ENCODE measurements around the gene GNAZ. TPM values are rescaled to one million over a fixed set of nuclear protein-coding genes. Genes with fewer than 3 reads are reported as not detected.

Gene GNAZ
- total RNA-seq, 1 donor from 2014 or later: 1.1 TPM

- Histone ChIP-seq H2AFZ (ENCODE audit: low read depth, low read length) (no peak overlapping the region), H3K4me1 (ENCODE audit: insufficient read depth, low read length) (no peaks in the 10 kb centered on the region), H3K79me2 (ENCODE audit: insufficient read depth, low read length) (no peaks in the 10 kb centered on the region), H3K27me3 (ENCODE audit: insufficient read depth, low read length) (peaks cover 6% of the 10 kb centered on the region), H3K4me3 (ENCODE audit: insufficient read depth, low read depth, low read length) (no peak overlapping the region), H3K27ac (ENCODE audit: low read depth, low read length) (no peak overlapping the region), H3K36me3 (ENCODE audit: insufficient read depth, low read length) (no peaks in the 10 kb centered on the region), H3K9me3 (ENCODE audit: insufficient read depth, low read depth, low read length) (no peaks in the 10 kb centered on the region), H4K20me1 (ENCODE audit: insufficient read depth, low read length) (peaks cover 4% of the 10 kb centered on the region), H3K9ac (ENCODE audit: low read length) (no peak overlapping the region), H3K4me2 (ENCODE audit: low read length) (no peak overlapping the region)
- H3K27ac Mint-ChIP-seq (ENCODE audit: unreplicated experiment): no peak overlapping the region
- H3K27me3 Mint-ChIP-seq (ENCODE audit: low read depth, unreplicated experiment): peaks cover 75% of the 10 kb centered on the region
- no peaks in the 10 kb centered on the region for H3K36me3 Mint-ChIP-seq (ENCODE audit: low read depth, unreplicated experiment)
- H3K4me1 Mint-ChIP-seq (ENCODE audit: low read depth, unreplicated experiment): no peaks in the 10 kb centered on the region
- FAIRE-seq (no peak), DNase-seq (ENCODE audit: low read depth) (no peak)
- peaks cover 5% of the 10 kb centered on the region for H3K9me3 Mint-ChIP-seq (ENCODE audit: unreplicated experiment)
- no peak overlapping the region for H3K4me3 Mint-ChIP-seq (ENCODE audit: unreplicated experiment)
- TF ChIP-seq CTCF (IDR thresholded peaks at IDR 0.05; ENCODE audit: insufficient read depth, low read depth, low read length): no peak
- no peak for TF ChIP-seq EZH2 (IDR thresholded peaks at IDR 0.05; ENCODE audit: insufficient read depth, low read length)
These were observed 3.9 kb upstream of the GNAZ start for GRCh38 chr22:23066200-23067022.

- Mint-ChIP-seq H3K36me3 (ENCODE audit: low read depth, unreplicated experiment) (no peaks in the 10 kb centered on the region), H3K4me1 (ENCODE audit: low read depth, unreplicated experiment) (no peaks in the 10 kb centered on the region), H3K27ac (ENCODE audit: unreplicated experiment) (no peak overlapping the region), H3K9me3 (ENCODE audit: unreplicated experiment) (peaks cover 5% of the 10 kb centered on the region), H3K27me3 (ENCODE audit: low read depth, unreplicated experiment) (peaks cover 75% of the 10 kb centered on the region), H3K4me3 (ENCODE audit: unreplicated experiment) (no peak overlapping the region)
- Histone ChIP-seq H3K27ac (ENCODE audit: low read depth, low read length) (no peak overlapping the region), H2AFZ (ENCODE audit: low read depth, low read length) (no peak overlapping the region), H3K36me3 (ENCODE audit: insufficient read depth, low read length) (no peaks in the 10 kb centered on the region), H3K4me2 (ENCODE audit: low read length) (no peak overlapping the region), H3K27me3 (ENCODE audit: insufficient read depth, low read length) (peaks cover 6% of the 10 kb centered on the region), H3K4me3 (ENCODE audit: insufficient read depth, low read depth, low read length) (no peak overlapping the region), H3K4me1 (ENCODE audit: insufficient read depth, low read length) (peaks cover 3% of the 10 kb centered on the region), H3K9me3 (ENCODE audit: insufficient read depth, low read depth, low read length) (no peaks in the 10 kb centered on the region), H3K9ac (ENCODE audit: low read length) (no peak overlapping the region), H4K20me1 (ENCODE audit: insufficient read depth, low read length) (peaks cover 6% of the 10 kb centered on the region), H3K79me2 (ENCODE audit: insufficient read depth, low read length) (no peaks in the 10 kb centered on the region)
- no peak for FAIRE-seq
- no peak for DNase-seq (ENCODE audit: low read depth)
- no peak for TF ChIP-seq EZH2 (IDR thresholded peaks at IDR 0.05; ENCODE audit: insufficient read depth, low read length)
- TF ChIP-seq CTCF (IDR thresholded peaks at IDR 0.05; ENCODE audit: insufficient read depth, low read depth, low read length): no peak
These were observed 3.2 kb upstream of the GNAZ start for GRCh38 chr22:23067023-23067650.

- FAIRE-seq (no peak), DNase-seq (ENCODE audit: low read depth) (no peak)
- Histone ChIP-seq H3K36me3 (ENCODE audit: insufficient read depth, low read length) (no peaks in the 10 kb centered on the region), H3K4me2 (ENCODE audit: low read length) (no peak overlapping the region), H4K20me1 (ENCODE audit: insufficient read depth, low read length) (peaks cover 11% of the 10 kb centered on the region), H3K4me1 (ENCODE audit: insufficient read depth, low read length) (peaks cover 9% of the 10 kb centered on the region), H3K79me2 (ENCODE audit: insufficient read depth, low read length) (no peaks in the 10 kb centered on the region), H3K4me3 (ENCODE audit: insufficient read depth, low read depth, low read length) (no peak overlapping the region), H2AFZ (ENCODE audit: low read depth, low read length) (no peak overlapping the region), H3K9ac (ENCODE audit: low read length) (no peak overlapping the region), H3K9me3 (ENCODE audit: insufficient read depth, low read depth, low read length) (no peaks in the 10 kb centered on the region), H3K27me3 (ENCODE audit: insufficient read depth, low read length) (peaks cover 5% of the 10 kb centered on the region), H3K27ac (ENCODE audit: low read depth, low read length) (no peak overlapping the region)
- Mint-ChIP-seq H3K9me3 (ENCODE audit: unreplicated experiment) (peaks cover 5% of the 10 kb centered on the region), H3K4me1 (ENCODE audit: low read depth, unreplicated experiment) (peaks cover 4% of the 10 kb centered on the region), H3K27ac (ENCODE audit: unreplicated experiment) (no peak overlapping the region), H3K36me3 (ENCODE audit: low read depth, unreplicated experiment) (no peaks in the 10 kb centered on the region), H3K4me3 (ENCODE audit: unreplicated experiment) (no peak overlapping the region), H3K27me3 (ENCODE audit: low read depth, unreplicated experiment) (peaks cover 73% of the 10 kb centered on the region)
- TF ChIP-seq EZH2 (IDR thresholded peaks at IDR 0.05; ENCODE audit: insufficient read depth, low read length): no peak
- no peak for TF ChIP-seq CTCF (IDR thresholded peaks at IDR 0.05; ENCODE audit: insufficient read depth, low read depth, low read length)
These were observed 2.6 kb upstream of the GNAZ start for GRCh38 chr22:23067691-23068090.

Data from astrocyte (in vitro differentiated cells and primary cell).